ENCODE measurements around the gene PDZRN3.

PDZRN3 gene

GRCh38 chr3:73384091-73384906, 240.4 kb downstream of the PDZRN3 start:
- H3K4me3 Mint-ChIP-seq, result no peak overlapping the region
- H3K27me3 Mint-ChIP-seq (ENCODE audit: low read depth), result peaks cover 13% of the 10 kb centered on the region
- H3K36me3 Mint-ChIP-seq (ENCODE audit: low read depth), result peaks cover 78% of the 10 kb centered on the region
- no peak overlapping the region for H3K27ac Mint-ChIP-seq
- H3K9me3 Mint-ChIP-seq, result no peaks in the 10 kb centered on the region
- peaks cover 5% of the 10 kb centered on the region for H3K4me1 Mint-ChIP-seq
- no peak for TF ChIP-seq CTCF (IDR thresholded peaks at IDR 0.05; ENCODE audit: unreplicated experiment in 3 of 3)

- Mint-ChIP-seq H3K36me3 (ENCODE audit: low read depth) (peaks cover 72% of the 10 kb centered on the region), H3K4me3 (no peak overlapping the region), H3K27me3 (ENCODE audit: low read depth) (peaks cover 11% of the 10 kb centered on the region), H3K4me1 (peaks cover 5% of the 10 kb centered on the region), H3K9me3 (no peaks in the 10 kb centered on the region), H3K27ac (no peak overlapping the region)
- no peak for TF ChIP-seq CTCF (IDR thresholded peaks at IDR 0.05; ENCODE audit: unreplicated experiment in 3 of 3)
These were observed 241.2 kb downstream of the PDZRN3 start for GRCh38 chr3:73383470-73384049.

GRCh38 chr3:73381551-73381950, 243.2 kb downstream of the PDZRN3 start:
- no peak overlapping the region for H3K4me3 Mint-ChIP-seq
- peaks cover 5% of the 10 kb centered on the region for H3K4me1 Mint-ChIP-seq
- no peaks in the 10 kb centered on the region for H3K9me3 Mint-ChIP-seq
- peak overlapping the region in 1 of 3 experiments; percentile 11 for H3K27ac Mint-ChIP-seq
- H3K36me3 Mint-ChIP-seq (ENCODE audit: low read depth), result peaks cover 53% of the 10 kb centered on the region
- TF ChIP-seq CTCF (IDR thresholded peaks at IDR 0.05; ENCODE audit: unreplicated experiment in 3 of 3), result no peak
- H3K27me3 Mint-ChIP-seq (ENCODE audit: low read depth), result peaks cover 9% of the 10 kb centered on the region

- H3K27ac Mint-ChIP-seq, result peak overlapping the region in 1 of 3 experiments; percentile 11
- no peak overlapping the region for H3K4me3 Mint-ChIP-seq
- H3K9me3 Mint-ChIP-seq, result no peaks in the 10 kb centered on the region
- no peak for TF ChIP-seq CTCF (IDR thresholded peaks at IDR 0.05; ENCODE audit: unreplicated experiment in 3 of 3)
- H3K27me3 Mint-ChIP-seq (ENCODE audit: low read depth), result peaks cover 9% of the 10 kb centered on the region
- peaks cover 51% of the 10 kb centered on the region for H3K36me3 Mint-ChIP-seq (ENCODE audit: low read depth)
- peaks cover 4% of the 10 kb centered on the region for H3K4me1 Mint-ChIP-seq
These were observed 243.8 kb downstream of the PDZRN3 start for GRCh38 chr3:73380735-73381532.

GRCh38 chr3:73379465-73379864, 245.3 kb downstream of the PDZRN3 start:
- peaks cover 43% of the 10 kb centered on the region for H3K36me3 Mint-ChIP-seq (ENCODE audit: low read depth)
- no peaks in the 10 kb centered on the region for H3K4me1 Mint-ChIP-seq
- H3K4me3 Mint-ChIP-seq, result no peak overlapping the region
- peaks cover 9% of the 10 kb centered on the region for H3K27me3 Mint-ChIP-seq (ENCODE audit: low read depth)
- H3K27ac Mint-ChIP-seq, result no peak overlapping the region
- H3K9me3 Mint-ChIP-seq, result peaks cover 11% of the 10 kb centered on the region
- TF ChIP-seq CTCF (IDR thresholded peaks at IDR 0.05; ENCODE audit: unreplicated experiment in 3 of 3), result no peak
